IMR-90 (cell line): Measurements from ENCODE around the gene CEACAM7. TPM values are rescaled to one million over a fixed set of nuclear protein-coding genes. Genes with fewer than 3 reads are reported as not detected.

ENCODE experiments used
- ATAC-seq: fragments of 200-7000 bp; cut with Tn5 transposase; 2 replicates; pipeline ENCODE4 v1.9.1; 2020; ENCODE audit warnings: low read depth, mild to moderate bottlenecking, moderate library complexity
- BruUV-seq: library from RNA; stranded (reverse); fragments of 400-500 nt; replicated peaks from 2 replicates; lab custom pipeline; 2021; lab: Mats Ljungman, UMichigan
- CTCF ChIA-PET: fragments of 300-600 bp; formaldehyde crosslinking; extraction: SDS; loops from one replicate; lab custom pipeline; 2021; ENCODE audit warnings: antibody characterized with exemption; lab: Yijun Ruan, JAX
- POLR2A ChIA-PET: fragments of 300-600 bp; sonication (Branson Sonifier 250); formaldehyde crosslinking; loops from one replicate; lab custom pipeline; 2022; ENCODE audit warnings: antibody characterized with exemption; ENCODE audit not compliant: unreplicated experiment; lab: Charles Lee
- DNase-seq: peaks from one replicate; pipeline ENCODE4 v3.0.0; 2013
- H2AFZ ChIP-seq: replicated peaks from 2 replicates; pipeline ENCODE3; 2013; ENCODE audit warnings: low read length, mild to moderate bottlenecking; ENCODE audit not compliant: poor library complexity
- H2AK5ac ChIP-seq: 2 replicates; pipeline ENCODE4 v1.6.1; 2013; ENCODE audit warnings: low read depth, low read length, inconsistent platforms
- H2AK9ac ChIP-seq: replicated peaks from 2 replicates; pipeline ENCODE3; 2013; ENCODE audit warnings: mild to moderate bottlenecking, low read depth, low read length, moderate library complexity; ENCODE audit not compliant: poor library complexity
- H2BK120ac ChIP-seq: 2 replicates; pipeline ENCODE4 v1.6.1; 2013; ENCODE audit warnings: low read depth, low read length, inconsistent platforms
- H2BK15ac ChIP-seq: 3 replicates; pipeline ENCODE4 v1.6.1; 2013; ENCODE audit warnings: low read depth, low read length, inconsistent platforms
- H2BK20ac ChIP-seq: 2 replicates; pipeline ENCODE4 v1.6.1; 2013; ENCODE audit warnings: low read depth, mild to moderate bottlenecking, inconsistent platforms, low read length, moderate library complexity
- H2BK5ac ChIP-seq: 2 replicates; pipeline ENCODE4 v1.6.1; 2013; ENCODE audit warnings: mild to moderate bottlenecking, low read depth, low read length, inconsistent platforms; ENCODE audit not compliant: poor library complexity, severe bottlenecking
- H3K14ac ChIP-seq: replicated peaks from 2 replicates; pipeline ENCODE4 v1.6.1; 2013; ENCODE audit warnings: low read depth, low read length, inconsistent platforms
- H3K18ac ChIP-seq: 2 replicates; pipeline ENCODE4 v1.6.1; 2013; ENCODE audit warnings: low read depth, low read length, control low read depth
- H3K23ac ChIP-seq: 2 replicates; pipeline ENCODE4 v1.6.1; 2013; ENCODE audit warnings: low read depth, low read length, inconsistent platforms
- H3K27ac ChIP-seq: 2 replicates; pipeline ENCODE4 v1.5.1; 2013; ENCODE audit warnings: mild to moderate bottlenecking, control low read depth, low read length; ENCODE audit not compliant: insufficient read depth
- H3K27me3 ChIP-seq: 2 replicates; pipeline ENCODE4 v1.6.1; 2013; ENCODE audit warnings: low read length; ENCODE audit not compliant: control insufficient read depth, insufficient read depth
- H3K36me3 ChIP-seq: 2 replicates; pipeline ENCODE4 v1.6.1; 2013; ENCODE audit warnings: low read length, mixed read lengths; ENCODE audit not compliant: control insufficient read depth, insufficient read depth
- H3K4ac ChIP-seq: 2 replicates; pipeline ENCODE4 v1.6.1; 2013; ENCODE audit warnings: low read depth, low read length, inconsistent platforms
- H3K4me1 ChIP-seq: 2 replicates; pipeline ENCODE4 v1.6.1; 2013; ENCODE audit warnings: low read length, mixed read lengths; ENCODE audit not compliant: control insufficient read depth, insufficient read depth
- H3K4me2 ChIP-seq: 2 replicates; pipeline ENCODE4 v1.6.1; 2013; ENCODE audit warnings: low read depth, mild to moderate bottlenecking, control low read depth, low read length, moderate library complexity
- H3K4me3 ChIP-seq: 2 replicates; pipeline ENCODE4 v1.5.1; 2013; ENCODE audit warnings: low read depth, mild to moderate bottlenecking, control low read depth, low read length, moderate library complexity; ENCODE audit not compliant: insufficient read depth
- H3K56ac ChIP-seq: 2 replicates; pipeline ENCODE4 v1.6.1; 2013; ENCODE audit warnings: low read length, inconsistent platforms; ENCODE audit not compliant: insufficient read depth; ENCODE audit errors: extremely low read depth
- H3K79me1 ChIP-seq, 2 experiments: 2 replicates each; pipeline ENCODE4 v1.6.1; 2013; ENCODE audit warnings: low read length in 2 of 2, inconsistent platforms in 1 of 2, low read depth in 1 of 2
- H3K9ac ChIP-seq: 2 replicates; pipeline ENCODE4 v1.6.1; 2013; ENCODE audit warnings: low read depth, low read length, control low read depth
- H3K9me1 ChIP-seq: 2 replicates; pipeline ENCODE4 v1.6.1; 2013; ENCODE audit warnings: low read length, inconsistent platforms; ENCODE audit not compliant: insufficient read depth
- H3K9me3 ChIP-seq: 2 replicates; pipeline ENCODE4 v1.6.1; 2013; ENCODE audit warnings: low read length; ENCODE audit not compliant: control insufficient read depth, insufficient read depth
- H4K20me1 ChIP-seq: 2 replicates; pipeline ENCODE4 v1.6.1; 2013; ENCODE audit warnings: low read length, inconsistent platforms; ENCODE audit not compliant: insufficient read depth
- H4K5ac ChIP-seq: 2 replicates; pipeline ENCODE4 v1.6.1; 2013; ENCODE audit warnings: mild to moderate bottlenecking, low read depth, low read length, control low read depth
- H4K8ac ChIP-seq, 2 experiments: 2 replicates each; pipeline ENCODE4 v1.6.1; 2013; ENCODE audit warnings: low read depth in 2 of 2, low read length in 2 of 2, control low read depth in 1 of 2, inconsistent platforms in 1 of 2
- H4K91ac ChIP-seq: 2 replicates; pipeline ENCODE4 v1.6.1; 2013; ENCODE audit warnings: low read depth, low read length, inconsistent platforms; ENCODE audit not compliant: insufficient read depth
- WGBS, 2 experiments: methylation state at CpG; one replicate each; pipeline versions ENCODE4 v1.1.5 to v1.1.7; 2013; ENCODE audit warnings: missing lambda C conversion rate in 2 of 2; ENCODE audit not compliant: insufficient read length in 1 of 2; ENCODE audit errors: extremely low coverage in 2 of 2; 5-methylcytosine and 5-hydroxymethylcytosine counted together
- dilution Hi-C: fragments of 300-500 bp; cut with HindIII; formaldehyde crosslinking; loops from one replicate; pipeline ENCODE4 v1.14.3; 2018; ENCODE audit warnings: low sequenced_read_pairs; ENCODE audit not compliant: unreplicated experiment
- in situ Hi-C: fragments of 300-500 bp; cut with MboI; formaldehyde crosslinking; loops from 3 replicates; pipeline ENCODE4 v1.14.3; 2019; ENCODE audit warnings: low sequenced_read_pairs, inconsistent platforms, mixed read lengths
- intact Hi-C: fragments of 100-400 bp; cut with micrococcal nuclease; formaldehyde crosslinking; loops from 2 replicates; pipeline ENCODE4 v1.10.0; 2022
- polyA plus RNA-seq, 3 experiments: library from polyadenylated mRNA; depleted of rRNA; stranded (reverse); fragments of >200 nt; gene quantifications; 2 replicates each; pipeline ENCODE4 v1.2.3, GENCODE V29; 2012; ENCODE audit warnings: low replicate concordance in 1 of 3
- total RNA-seq: library from RNA; depleted of rRNA; stranded (reverse); fragments of >200 nt; gene quantifications from 2 replicates; pipeline ENCODE4 v1.2.3, GENCODE V29; 2012
- TF ChIP-seq, protein P1 (sequence below): conservative IDR thresholded peaks from 2 replicates; pipeline ENCODE4 v1.5.1; 2012; ENCODE audit warnings: mild to moderate bottlenecking, low read depth, low read length, improper control_type of control experiment

CEACAM7 gene
- total and polyA plus RNA-seq, 2 of the 4 experiments (the other 2 are of a cell fraction), result not detected

- in situ Hi-C loops (no loop called here), intact Hi-C loops (no loop called here), dilution Hi-C loops (no loop called here)
- no peak overlapping the region for H3K23ac ChIP-seq
- H3K18ac ChIP-seq, result no peak overlapping the region
- no TSS peak for BruUV-seq
- no peak overlapping the region for H3K4me2 ChIP-seq
- ATAC-seq, result no peak
- no peak overlapping the region for H3K4me3 ChIP-seq
- no peak overlapping the region for H2AK9ac ChIP-seq
- no peaks in the 10 kb centered on the region for H3K4me1 ChIP-seq
- no peaks in the 10 kb centered on the region for H3K9me1 ChIP-seq
- no peaks in the 10 kb centered on the region for H3K36me3 ChIP-seq
- H2AK5ac ChIP-seq, result no peak overlapping the region
- WGBS, 2 experiments, result 37% methylated on average over 2 of the region's 8 CpGs; no CpG with 5 or more reads in 1 of the 2 experiments
- no peaks in the 10 kb centered on the region for H3K27me3 ChIP-seq
- no peak overlapping the region for H2BK20ac ChIP-seq
- H4K5ac ChIP-seq, result no peak overlapping the region
- no peaks in the 10 kb centered on the region for H3K79me1 ChIP-seq
- no peak overlapping the region for H3K9ac ChIP-seq
- H3K9me3 ChIP-seq, result no peaks in the 10 kb centered on the region
- no peak for DNase-seq
- H2BK120ac ChIP-seq, result no peak overlapping the region
- no peak overlapping the region for H3K27ac ChIP-seq
- ChIA-PET POLR2A (no interaction called here), CTCF (interaction anchor here (0.9 kb wide), 1 partner anchor 58 kb away, joined by 5 read pairs; no protein-coding TSS in a partner anchor)
- no peak overlapping the region for H4K91ac ChIP-seq
- no peak overlapping the region for H4K8ac ChIP-seq
- H3K4ac ChIP-seq, result no peak overlapping the region
- no peak overlapping the region for H2BK5ac ChIP-seq
- TF ChIP-seq, protein P1, sequence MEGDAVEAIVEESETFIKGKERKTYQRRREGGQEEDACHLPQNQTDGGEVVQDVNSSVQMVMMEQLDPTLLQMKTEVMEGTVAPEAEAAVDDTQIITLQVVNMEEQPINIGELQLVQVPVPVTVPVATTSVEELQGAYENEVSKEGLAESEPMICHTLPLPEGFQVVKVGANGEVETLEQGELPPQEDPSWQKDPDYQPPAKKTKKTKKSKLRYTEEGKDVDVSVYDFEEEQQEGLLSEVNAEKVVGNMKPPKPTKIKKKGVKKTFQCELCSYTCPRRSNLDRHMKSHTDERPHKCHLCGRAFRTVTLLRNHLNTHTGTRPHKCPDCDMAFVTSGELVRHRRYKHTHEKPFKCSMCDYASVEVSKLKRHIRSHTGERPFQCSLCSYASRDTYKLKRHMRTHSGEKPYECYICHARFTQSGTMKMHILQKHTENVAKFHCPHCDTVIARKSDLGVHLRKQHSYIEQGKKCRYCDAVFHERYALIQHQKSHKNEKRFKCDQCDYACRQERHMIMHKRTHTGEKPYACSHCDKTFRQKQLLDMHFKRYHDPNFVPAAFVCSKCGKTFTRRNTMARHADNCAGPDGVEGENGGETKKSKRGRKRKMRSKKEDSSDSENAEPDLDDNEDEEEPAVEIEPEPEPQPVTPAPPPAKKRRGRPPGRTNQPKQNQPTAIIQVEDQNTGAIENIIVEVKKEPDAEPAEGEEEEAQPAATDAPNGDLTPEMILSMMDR, result no peak
- H4K20me1 ChIP-seq, result no peaks in the 10 kb centered on the region
- no peak overlapping the region for H2AFZ ChIP-seq
- no peak overlapping the region for H2BK15ac ChIP-seq
- H3K56ac ChIP-seq, result no peak overlapping the region
- no peak overlapping the region for H3K14ac ChIP-seq
These were observed 7.0 kb upstream of the CEACAM7 start for GRCh38 chr19:41694831-41695635.
